PFSK-1 (cell line): ENCODE data around the gene FAM20C.

ENCODE experiments used
- FOXP2 ChIP-seq: optimal IDR thresholded peaks from 2 replicates; pipeline ENCODE3; 2011; ENCODE audit warnings: borderline replicate concordance, control low read depth, inconsistent platforms; ENCODE audit not compliant: insufficient read depth; ENCODE audit errors: extremely low read length, extremely low read depth
- POLR2AphosphoS5 ChIP-seq: IDR thresholded peaks from 2 replicates; pipeline ENCODE4 v1.6.1; 2012; ENCODE audit warnings: low read depth, mild to moderate bottlenecking, control low read depth, low read length, moderate library complexity
- SIN3A ChIP-seq: IDR thresholded peaks from 2 replicates; pipeline ENCODE4 v1.6.1; 2012; ENCODE audit warnings: mild to moderate bottlenecking, low read length, moderate library complexity, borderline replicate concordance; ENCODE audit not compliant: insufficient read depth
- TAF1 ChIP-seq: IDR thresholded peaks from 2 replicates; pipeline ENCODE4 v1.6.1; 2012; ENCODE audit warnings: low read length, control low read depth, borderline replicate concordance; ENCODE audit not compliant: insufficient read depth
- TF ChIP-seq, protein P1 (sequence below), 2 experiments: IDR thresholded peaks; 2 replicates each; pipeline versions ENCODE4 v1.6.1 to v1.8.0; 2011 to 2012; ENCODE audit warnings: low read depth in 2 of 2, low read length in 2 of 2, control low read depth in 1 of 2, inconsistent platforms in 1 of 2, mild to moderate bottlenecking in 1 of 2, moderate library complexity in 1 of 2; ENCODE audit not compliant: insufficient read depth in 1 of 2

FAM20C gene

GRCh38 chr7:165661-166337, 26.6 kb upstream of the FAM20C start:
- no peak for TF ChIP-seq FOXP2
- no peak for TF ChIP-seq POLR2AphosphoS5
- TF ChIP-seq, protein P1, sequence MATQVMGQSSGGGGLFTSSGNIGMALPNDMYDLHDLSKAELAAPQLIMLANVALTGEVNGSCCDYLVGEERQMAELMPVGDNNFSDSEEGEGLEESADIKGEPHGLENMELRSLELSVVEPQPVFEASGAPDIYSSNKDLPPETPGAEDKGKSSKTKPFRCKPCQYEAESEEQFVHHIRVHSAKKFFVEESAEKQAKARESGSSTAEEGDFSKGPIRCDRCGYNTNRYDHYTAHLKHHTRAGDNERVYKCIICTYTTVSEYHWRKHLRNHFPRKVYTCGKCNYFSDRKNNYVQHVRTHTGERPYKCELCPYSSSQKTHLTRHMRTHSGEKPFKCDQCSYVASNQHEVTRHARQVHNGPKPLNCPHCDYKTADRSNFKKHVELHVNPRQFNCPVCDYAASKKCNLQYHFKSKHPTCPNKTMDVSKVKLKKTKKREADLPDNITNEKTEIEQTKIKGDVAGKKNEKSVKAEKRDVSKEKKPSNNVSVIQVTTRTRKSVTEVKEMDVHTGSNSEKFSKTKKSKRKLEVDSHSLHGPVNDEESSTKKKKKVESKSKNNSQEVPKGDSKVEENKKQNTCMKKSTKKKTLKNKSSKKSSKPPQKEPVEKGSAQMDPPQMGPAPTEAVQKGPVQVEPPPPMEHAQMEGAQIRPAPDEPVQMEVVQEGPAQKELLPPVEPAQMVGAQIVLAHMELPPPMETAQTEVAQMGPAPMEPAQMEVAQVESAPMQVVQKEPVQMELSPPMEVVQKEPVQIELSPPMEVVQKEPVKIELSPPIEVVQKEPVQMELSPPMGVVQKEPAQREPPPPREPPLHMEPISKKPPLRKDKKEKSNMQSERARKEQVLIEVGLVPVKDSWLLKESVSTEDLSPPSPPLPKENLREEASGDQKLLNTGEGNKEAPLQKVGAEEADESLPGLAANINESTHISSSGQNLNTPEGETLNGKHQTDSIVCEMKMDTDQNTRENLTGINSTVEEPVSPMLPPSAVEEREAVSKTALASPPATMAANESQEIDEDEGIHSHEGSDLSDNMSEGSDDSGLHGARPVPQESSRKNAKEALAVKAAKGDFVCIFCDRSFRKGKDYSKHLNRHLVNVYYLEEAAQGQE (IDR thresholded peaks at IDR 0.05; ENCODE audit: insufficient read depth in 1 of 2, low read depth in 2 of 2, low read length in 2 of 2): no peak
- no peak for TF ChIP-seq SIN3A
- TF ChIP-seq TAF1: no peak

DNA sequence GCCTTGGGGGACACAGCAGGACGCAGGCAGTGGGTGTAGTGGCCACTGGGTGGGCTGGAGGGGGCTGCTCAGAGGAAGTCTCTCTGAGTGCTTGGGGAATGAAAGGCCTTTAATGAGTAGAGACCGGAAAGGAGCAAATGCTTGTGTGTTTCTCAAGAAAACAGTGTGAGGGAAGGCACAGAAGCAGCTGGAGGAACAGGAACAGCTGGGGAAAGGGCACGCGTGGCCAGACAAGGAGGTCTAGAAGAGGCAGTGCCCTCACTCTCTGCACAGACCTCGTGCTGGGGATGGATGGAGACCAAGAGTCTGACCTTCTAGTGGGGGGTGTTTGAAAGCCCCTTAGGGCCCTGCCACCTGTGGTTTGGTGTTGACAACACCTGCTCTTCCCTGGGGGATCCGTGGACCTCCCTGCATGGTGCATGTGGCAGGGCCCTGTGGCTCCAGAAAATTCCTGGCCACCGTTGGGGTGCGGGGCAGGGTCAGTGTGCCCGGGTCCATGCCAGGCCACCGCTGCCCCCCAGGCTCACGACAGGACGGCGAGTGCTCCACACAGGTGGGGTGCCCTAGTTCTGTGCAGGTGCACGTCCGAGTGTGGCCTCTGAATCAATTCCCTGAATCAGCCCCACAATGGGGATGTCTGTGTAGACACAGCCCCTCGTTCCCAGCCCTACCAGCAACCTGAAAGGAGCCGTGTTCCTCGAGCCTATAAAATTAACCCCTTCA, 25.9 kb upstream of the FAM20C start:
- no peak for TF ChIP-seq FOXP2
- TF ChIP-seq SIN3A: no peak
- TF ChIP-seq, protein P1 (IDR thresholded peaks at IDR 0.05; ENCODE audit: insufficient read depth in 1 of 2, low read depth in 2 of 2, low read length in 2 of 2): no peak
- TF ChIP-seq TAF1: no peak
- TF ChIP-seq POLR2AphosphoS5: no peak

- no peak for TF ChIP-seq SIN3A
- TF ChIP-seq TAF1: no peak
- TF ChIP-seq, protein P1 (IDR thresholded peaks at IDR 0.05; ENCODE audit: insufficient read depth in 1 of 2, low read depth in 2 of 2, low read length in 2 of 2): no peak
- no peak for TF ChIP-seq POLR2AphosphoS5
Measured at GRCh38 chr7:167090-167855, 25.1 kb upstream of the FAM20C start.

DNA sequence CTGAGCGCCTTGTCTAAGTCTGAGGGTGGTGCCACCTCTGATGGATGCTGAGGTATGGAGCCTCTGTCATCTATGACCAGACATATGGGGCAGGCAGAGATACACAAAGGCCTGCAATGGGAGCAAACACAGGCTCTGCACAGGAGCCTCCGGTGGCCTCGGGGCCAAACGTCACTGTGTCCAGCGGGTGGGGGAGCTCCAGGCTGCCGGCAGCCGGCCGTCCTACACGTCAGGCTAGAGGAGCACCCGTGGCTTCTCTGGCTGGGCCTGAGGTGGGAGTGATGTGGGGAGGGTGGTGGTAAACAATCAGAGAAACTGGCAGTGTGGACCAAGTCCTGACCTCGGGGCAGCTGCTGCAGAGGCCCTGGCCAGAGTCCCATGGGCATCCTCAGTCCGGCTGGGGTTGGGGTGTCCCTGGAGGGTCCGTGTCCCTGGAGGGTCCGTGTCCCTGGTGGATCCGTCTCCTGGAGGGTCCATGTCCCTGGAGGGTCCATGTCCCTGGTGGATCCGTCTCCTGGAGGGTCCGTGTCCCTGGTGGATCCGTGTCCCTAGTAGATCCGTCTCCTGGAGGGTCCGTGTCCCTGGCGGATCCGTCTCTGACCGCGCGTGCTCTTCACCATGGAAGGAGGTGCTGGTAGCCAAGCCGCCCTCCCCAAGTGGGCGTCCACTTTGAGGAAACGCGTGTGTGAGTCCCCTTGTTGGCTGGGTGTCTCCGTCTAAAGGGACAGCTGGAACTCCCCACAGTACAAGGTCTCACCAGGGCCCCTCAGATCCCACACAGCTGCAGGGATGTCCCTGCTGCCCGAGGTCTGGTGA, 24.2 kb upstream of the FAM20C start:
- TF ChIP-seq POLR2AphosphoS5: no peak
- TF ChIP-seq SIN3A: no peak
